K562 (cell line): ENCODE measurements around the gene LHX3. TPM values are rescaled to one million over a fixed set of nuclear protein-coding genes. Genes with fewer than 3 reads are reported as not detected.

Experiments used
- GABPA ChIP-seq: fragments of 200-800 bp; sonication (Bioruptor generic); conservative IDR thresholded peaks from 2 replicates; pipeline ENCODE4 v1.6.1; 2016; ENCODE audit warnings: low read depth, missing genetic modification characterization, missing compliant biosample characterization
- HDAC6 ChIP-seq: IDR thresholded peaks from 2 replicates; pipeline ENCODE4 v1.6.1; 2012; ENCODE audit warnings: low read depth, mild to moderate bottlenecking, control low read depth, inconsistent platforms, low read length, moderate library complexity
- HNRNPUL1 ChIP-seq: fragments of 200-400 bp; formaldehyde crosslinking; IDR thresholded peaks from 2 replicates; pipeline ENCODE4 v1.6.1; 2017; ENCODE audit warnings: low read length
- HOMEZ ChIP-seq: fragments of 250-450 bp; sonication (Bioruptor Pico); IDR thresholded peaks from 2 replicates; pipeline ENCODE4 v1.4.0; 2020; ENCODE audit warnings: mild to moderate bottlenecking, moderate library complexity
- KDM4B ChIP-seq, 2 experiments: fragments of 450-650 bp in 1 of 2; sonication (generic) in 1 of 2; IDR thresholded peaks; 2 replicates each; pipeline ENCODE4 v1.6.1; 2016 to 2017; ENCODE audit warnings: borderline replicate concordance in 2 of 2, antibody characterized with exemption in 1 of 2, low read depth in 1 of 2, mild to moderate bottlenecking in 1 of 2
- MBD1 ChIP-seq: fragments of 250-450 bp; sonication (Bioruptor Pico); IDR thresholded peaks from 2 replicates; pipeline ENCODE4 v1.8.0; 2022; ENCODE audit warnings: inconsistent platforms
- NFATC3 ChIP-seq: fragments of 450-650 bp; IDR thresholded peaks from 2 replicates; pipeline ENCODE4 v1.6.1; 2017; ENCODE audit warnings: mild to moderate bottlenecking
- PKNOX1 ChIP-seq: fragments of 450-650 bp; IDR thresholded peaks from 2 replicates; pipeline ENCODE4 v1.6.1; 2016
- PRMT5 ChIP-seq: sonication (generic); formaldehyde crosslinking; IDR thresholded peaks from 2 replicates; pipeline ENCODE4 v1.5.0; 2020; ENCODE audit warnings: missing genetic modification reagents
- RAD21 ChIP-seq, 2 experiments: fragments of 250-450 bp in 1 of 2; fragments of 450-650 bp in 1 of 2; sonication (Bioruptor Pico) in 1 of 2; formaldehyde crosslinking in 1 of 2; IDR thresholded peaks in 1 of 2; conservative IDR thresholded peaks in 1 of 2; 2 replicates each; pipeline versions ENCODE4 v1.4.0 to v1.8.0; 2020 to 2022; ENCODE audit warnings: mild to moderate bottlenecking in 2 of 2, moderate library complexity in 1 of 2
- RCOR1 ChIP-seq, 2 experiments: IDR thresholded peaks; 2 replicates each; pipeline ENCODE4 v1.6.1; 2012; ENCODE audit warnings: low read depth in 2 of 2, low read length in 2 of 2, borderline replicate concordance in 1 of 2, improper control_type of control experiment in 1 of 2
- RUNX1 ChIP-seq: sonication (generic); IDR thresholded peaks from 2 replicates; pipeline ENCODE4 v1.6.1; 2016; ENCODE audit warnings: antibody characterized with exemption, low read depth
- TGIF2 ChIP-seq: sonication (generic); formaldehyde crosslinking; IDR thresholded peaks from 2 replicates; pipeline ENCODE4 v1.8.1; 2022; ENCODE audit warnings: mild to moderate bottlenecking, missing genetic modification reagents, moderate library complexity
- UBTF ChIP-seq, 2 experiments: IDR thresholded peaks; 2 replicates each; pipeline ENCODE4 v1.6.1; 2012; ENCODE audit warnings: improper control_type of control experiment in 2 of 2, low read depth in 2 of 2, low read length in 2 of 2, borderline replicate concordance in 1 of 2
- ZBTB7A ChIP-seq: IDR thresholded peaks from 2 replicates; pipeline ENCODE4 v1.6.1; 2011; ENCODE audit warnings: low read depth, mild to moderate bottlenecking, low read length, moderate library complexity, borderline replicate concordance; ENCODE audit not compliant: control insufficient read depth
- ZNF24 ChIP-seq: fragments of 450-650 bp; IDR thresholded peaks from 2 replicates; pipeline ENCODE4 v1.6.1; 2016
- ZNF280B ChIP-seq: fragments of 250-450 bp; sonication (Bioruptor Pico); IDR thresholded peaks from 2 replicates; pipeline ENCODE4 v1.5.1; 2021; ENCODE audit warnings: mild to moderate bottlenecking
- ZNF551 ChIP-seq: fragments of 250-450 bp; sonication (Bioruptor Pico); IDR thresholded peaks from 2 replicates; pipeline ENCODE4 v1.5.0; 2021; ENCODE audit warnings: mild to moderate bottlenecking, moderate library complexity
- ZNF764 ChIP-seq: fragments of 250-450 bp; sonication (Bioruptor Pico); IDR thresholded peaks from 2 replicates; pipeline ENCODE4 v1.4.0; 2020; ENCODE audit warnings: low read depth, mild to moderate bottlenecking, moderate library complexity
- polyA plus RNA-seq, 8 experiments: library from polyadenylated mRNA; depleted of rRNA in 4 of 8; stranded (reverse) in 5 of 8; unstranded in 3 of 8; fragments of >200 nt; fragmentation: Nextera tagmentation in 2 of 8; fragmentation: Illumina TruSeq in 1 of 8; extraction: Ambion mirVana in 2 of 8; extraction: Trizol in 1 of 8; gene quantifications; 2 replicates each; pipeline versions ENCODE4 v1.2.1 to v1.2.3, GENCODE V29; 2011 to 2014; ENCODE audit warnings: inconsistent platforms in 1 of 8, missing spikeins in 1 of 8
- total RNA-seq, 7 experiments: library from RNA; depleted of rRNA in 6 of 7; stranded (reverse); fragments of >200 nt in 6 of 7; fragmentation: Illumina TruSeq in 2 of 7; extraction: Trizol in 2 of 7; gene quantifications; 2 replicates each; pipeline versions ENCODE4 v1.2.1 to v1.2.3, GENCODE V29; 2011 to 2021; ENCODE audit warnings: low replicate concordance in 1 of 7

Gene LHX3
- total and polyA plus RNA-seq, 9 of the 15 experiments (the other 6 are each of a cell fraction or from before 2014, with no cell fraction given), result 0.09 TPM; not detected in 8

GRCh38 chr9:136237486-136238341 lies 32.8 kb upstream of the LHX3 start (continued):
- no peak for TF ChIP-seq HDAC6
- TF ChIP-seq ZNF551 (CRISPR knock-in tag), result no peak
- TF ChIP-seq GABPA (tag), result no peak
- no peak for TF ChIP-seq ZBTB7A
- TF ChIP-seq HNRNPUL1, result no peak
- peak in 1 of 2 experiments; percentile 64; a peak in 2 of 4 replicates for TF ChIP-seq RCOR1 (IDR thresholded peaks at IDR 0.05; ENCODE audit: borderline replicate concordance in 1 of 2, low read depth in 2 of 2, low read length in 2 of 2)
- no peak for TF ChIP-seq MBD1 (CRISPR knock-in tag)
- no peak for TF ChIP-seq HOMEZ
- TF ChIP-seq RUNX1, result peak; percentile 89
- TF ChIP-seq RAD21 (CRISPR knock-in tag; conservative IDR thresholded peaks at IDR 0.05 in 1 of 2, IDR thresholded peaks at IDR 0.05 in 1 of 2), result peak in 1 of 2 experiments; percentile 17; a peak in 2 of 4 replicates
- no peak for TF ChIP-seq KDM4B (IDR thresholded peaks at IDR 0.05; ENCODE audit: borderline replicate concordance in 2 of 2, low read depth in 1 of 2)
- TF ChIP-seq TGIF2 (CRISPR knock-in tag), result no peak
- TF ChIP-seq ZNF24, result no peak
- no peak for TF ChIP-seq PKNOX1
- no peak for TF ChIP-seq ZNF280B (CRISPR knock-in tag)
- TF ChIP-seq ZNF764 (CRISPR knock-in tag), result no peak
- TF ChIP-seq UBTF (IDR thresholded peaks at IDR 0.05; ENCODE audit: borderline replicate concordance in 1 of 2, low read depth in 2 of 2, low read length in 2 of 2), result no peak
- TF ChIP-seq PRMT5 (CRISPR knock-in tag), result no peak
- no peak for TF ChIP-seq NFATC3
